Fibroblast of lung (primary cell): ENCODE measurements around the gene CFAP100. TPM values are rescaled to one million over a fixed set of nuclear protein-coding genes. Genes with fewer than 3 reads are reported as not detected.

Source experiments
- DNase-seq, 2 donors: peaks; one replicate each; pipeline versions ENCODE4 v3.0.0 to v3.0.0-alpha.2; 2010; ENCODE audit warnings: low read depth in 2 of 2
- H2AFZ ChIP-seq: 2 replicates; pipeline ENCODE4 v1.5.1; 2012; ENCODE audit warnings: low read length, control low read depth, inconsistent platforms
- H3K27ac ChIP-seq: 2 replicates; pipeline ENCODE4 v1.5.1; 2011; ENCODE audit warnings: low read length, control low read depth; ENCODE audit not compliant: insufficient read depth
- H3K27me3 ChIP-seq: 2 replicates; pipeline ENCODE4 v1.5.1; 2011; ENCODE audit warnings: mild to moderate bottlenecking, low read length; ENCODE audit not compliant: control insufficient read depth, insufficient read depth
- H3K36me3 ChIP-seq: 2 replicates; pipeline ENCODE4 v1.5.1; 2011; ENCODE audit warnings: low read length; ENCODE audit not compliant: control insufficient read depth, insufficient read depth
- H3K4me1 ChIP-seq: 2 replicates; pipeline ENCODE4 v1.5.1; 2011; ENCODE audit warnings: low read length; ENCODE audit not compliant: control insufficient read depth, insufficient read depth; ENCODE audit errors: extremely low read depth
- H3K4me2 ChIP-seq: 2 replicates; pipeline ENCODE4 v1.5.1; 2011; ENCODE audit warnings: low read length, control low read depth; ENCODE audit not compliant: insufficient read depth; ENCODE audit errors: extremely low read depth
- H3K4me3 ChIP-seq, 4 experiments: fragments of 200-600 bp in 1 of 4; sonication (generic) in 1 of 4; replicated peaks in 1 of 4; 2 replicates each; pipeline ENCODE4 v1.5.1; 2011 to 2016; ENCODE audit warnings: low read length in 4 of 4, low read depth in 3 of 4, mild to moderate bottlenecking in 3 of 4, control low read depth in 2 of 4, inconsistent platforms in 1 of 4, mixed read lengths in 1 of 4; ENCODE audit not compliant: insufficient read depth in 1 of 4; ENCODE audit errors: control extremely low read depth in 1 of 4
- H3K79me2 ChIP-seq: 2 replicates; pipeline ENCODE4 v1.5.1; 2012; ENCODE audit warnings: mild to moderate bottlenecking, low read length, inconsistent platforms; ENCODE audit not compliant: control insufficient read depth, insufficient read depth
- H3K9ac ChIP-seq: 2 replicates; pipeline ENCODE4 v1.5.1; 2011; ENCODE audit warnings: mild to moderate bottlenecking, low read length, control low read depth; ENCODE audit not compliant: insufficient read depth
- H3K9me3 ChIP-seq: 2 replicates; pipeline ENCODE4 v1.5.1; 2012; ENCODE audit warnings: low read depth, low read length; ENCODE audit not compliant: control insufficient read depth, insufficient read depth
- H4K20me1 ChIP-seq: 2 replicates; pipeline ENCODE4 v1.5.1; 2011; ENCODE audit warnings: low read length; ENCODE audit not compliant: control insufficient read depth, insufficient read depth; ENCODE audit errors: extremely low read depth
- CTCF ChIP-seq, 2 donors: IDR thresholded peaks in 1 of 2; conservative IDR thresholded peaks in 1 of 2; 1 replicate in 1 of 2; 2 replicates in 1 of 2; pipeline ENCODE4 v1.5.1; 2011 to 2012; ENCODE audit warnings: low read length in 2 of 2, control low read depth in 1 of 2, inconsistent platforms in 1 of 2, low read depth in 1 of 2, mild to moderate bottlenecking in 1 of 2
- EZH2 ChIP-seq: IDR thresholded peaks from 2 replicates; pipeline ENCODE4 v1.5.1; 2012; ENCODE audit warnings: low read length, control low read depth, mild to moderate bottlenecking; ENCODE audit errors: missing control alignments
- polyA plus RNA-seq, 2 donors: library from polyadenylated mRNA; depleted of rRNA in 1 of 2; stranded (reverse) in 1 of 2; unstranded in 1 of 2; fragments of >200 nt; gene quantifications; 2 replicates each; pipeline ENCODE4 v1.2.1, GENCODE V29; 2011 to 2012; ENCODE audit warnings: missing spikeins in 1 of 2
- total RNA-seq: library from RNA; depleted of rRNA; stranded (reverse); fragments of >200 nt; gene quantifications from 2 replicates; pipeline ENCODE4 v1.2.1, GENCODE V29; 2014

CFAP100 gene
- total and polyA plus RNA-seq, 2 donors (not counting 1 experiment from before 2014, with no cell fraction given) = not detected

GRCh38 chr3:126391631-126392030 is 3.1 kb upstream of the CFAP100 start:
- H3K27ac ChIP-seq = no peak overlapping the region
- H3K4me2 ChIP-seq = no peak overlapping the region
- no peaks in the 10 kb centered on the region for H3K9me3 ChIP-seq
- TF ChIP-seq EZH2 (no peak), CTCF (conservative IDR thresholded peaks at IDR 0.05 in 1 of 2, IDR thresholded peaks at IDR 0.05 in 1 of 2; ENCODE audit: low read depth in 1 of 2, low read length in 2 of 2) (no peak)
- peaks cover 16% of the 10 kb centered on the region for H3K27me3 ChIP-seq
- H2AFZ ChIP-seq = no peak overlapping the region
- H3K4me1 ChIP-seq = no peaks in the 10 kb centered on the region
- H4K20me1 ChIP-seq = no peaks in the 10 kb centered on the region
- no peaks in the 10 kb centered on the region for H3K79me2 ChIP-seq
- no peaks in the 10 kb centered on the region for H3K36me3 ChIP-seq
- no peak for DNase-seq
- no peak overlapping the region for H3K4me3 ChIP-seq
- H3K9ac ChIP-seq = no peak overlapping the region

GRCh38 chr3:126392246-126392645 is 2.5 kb upstream of the CFAP100 start:
- no peak overlapping the region for H3K4me2 ChIP-seq
- H3K4me3 ChIP-seq = no peak overlapping the region
- DNase-seq = no peak
- H3K4me1 ChIP-seq = no peaks in the 10 kb centered on the region
- no peaks in the 10 kb centered on the region for H3K36me3 ChIP-seq
- H2AFZ ChIP-seq = no peak overlapping the region
- no peak overlapping the region for H3K9ac ChIP-seq
- H3K27ac ChIP-seq = no peak overlapping the region
- TF ChIP-seq CTCF (conservative IDR thresholded peaks at IDR 0.05 in 1 of 2, IDR thresholded peaks at IDR 0.05 in 1 of 2; ENCODE audit: low read depth in 1 of 2, low read length in 2 of 2) = no peak
- no peak for TF ChIP-seq EZH2
- no peaks in the 10 kb centered on the region for H4K20me1 ChIP-seq
- peaks cover 16% of the 10 kb centered on the region for H3K27me3 ChIP-seq
- H3K9me3 ChIP-seq = no peaks in the 10 kb centered on the region
- H3K79me2 ChIP-seq = no peaks in the 10 kb centered on the region

GRCh38 chr3:126393563-126393962 is 1.1 kb upstream of the CFAP100 start:
- Histone ChIP-seq H3K27me3 (peaks cover 16% of the 10 kb centered on the region), H3K4me3 (no peak overlapping the region), H3K27ac (no peak overlapping the region), H4K20me1 (no peaks in the 10 kb centered on the region), H3K4me1 (no peaks in the 10 kb centered on the region), H3K79me2 (no peaks in the 10 kb centered on the region), H3K36me3 (no peaks in the 10 kb centered on the region), H2AFZ (no peak overlapping the region), H3K4me2 (no peak overlapping the region), H3K9me3 (no peaks in the 10 kb centered on the region), H3K9ac (no peak overlapping the region)
- no peak for DNase-seq
- TF ChIP-seq EZH2 = no peak

- no peaks in the 10 kb centered on the region for H4K20me1 ChIP-seq
- no peaks in the 10 kb centered on the region for H3K36me3 ChIP-seq
- H3K4me3 ChIP-seq = no peak overlapping the region
- H3K79me2 ChIP-seq = no peaks in the 10 kb centered on the region
- H3K4me1 ChIP-seq = no peaks in the 10 kb centered on the region
- no peak overlapping the region for H2AFZ ChIP-seq
- no peak overlapping the region for H3K9ac ChIP-seq
- H3K9me3 ChIP-seq = no peaks in the 10 kb centered on the region
- H3K27me3 ChIP-seq = peaks cover 16% of the 10 kb centered on the region
- DNase-seq = no peak
- TF ChIP-seq EZH2 (no peak), CTCF (conservative IDR thresholded peaks at IDR 0.05 in 1 of 2, IDR thresholded peaks at IDR 0.05 in 1 of 2; ENCODE audit: low read depth in 1 of 2, low read length in 2 of 2) (no peak)
- no peak overlapping the region for H3K4me2 ChIP-seq
- no peak overlapping the region for H3K27ac ChIP-seq
Measured at GRCh38 chr3:126394977-126395321, 240 bp downstream of the CFAP100 start.
